ENCODE data around the gene TRIM2. TPM values are rescaled to one million over a fixed set of nuclear protein-coding genes. Genes with fewer than 3 reads are reported as not detected.

Gene TRIM2
- polyA plus RNA-seq, 1 donor (not counting 4 experiments of a cell fraction or from before 2014, with no cell fraction given), result 10.6 TPM

- H3K4me3 ChIP-seq (ENCODE audit: control insufficient read depth in 2 of 3, extremely low read depth in 1 of 3, insufficient read depth in 2 of 3, low read depth in 1 of 3, low read length in 3 of 3), result no peak overlapping the region
- no peak overlapping the region for H2AFZ ChIP-seq (ENCODE audit: control insufficient read depth, low read length)
- H3K9ac ChIP-seq (ENCODE audit: control insufficient read depth, extremely low read depth, insufficient read depth, low read length), result no peak overlapping the region
- TF ChIP-seq EZH2 (IDR thresholded peaks at IDR 0.05; ENCODE audit: low read length) (no peak), CTCF (optimal IDR thresholded peaks at IDR 0.05 in 1 of 3, IDR thresholded peaks at IDR 0.05 in 1 of 3, conservative IDR thresholded peaks at IDR 0.05 in 1 of 3; ENCODE audit: extremely low read depth in 1 of 3, insufficient read depth in 2 of 3, low read length in 3 of 3) (no peak)
- H3K79me2 ChIP-seq (ENCODE audit: control insufficient read depth, insufficient read depth, low read length), result no peaks in the 10 kb centered on the region
- H3K27ac ChIP-seq (ENCODE audit: control insufficient read depth, insufficient read depth, low read length), result no peak overlapping the region
- H3K9me3 ChIP-seq (ENCODE audit: control insufficient read depth, low read depth, low read length), result no peaks in the 10 kb centered on the region
- dilution Hi-C loops (cut with MboI; ENCODE audit: extremely low pct_ligation_motif_present, low sequenced_read_pairs), result no loop called here
- no peaks in the 10 kb centered on the region for H4K20me1 ChIP-seq (ENCODE audit: control insufficient read depth, extremely low read depth, insufficient read depth, low read length)
- no peaks in the 10 kb centered on the region for H3K9me1 ChIP-seq (ENCODE audit: control insufficient read depth, extremely low read depth, insufficient read depth, low read length)
- no peak overlapping the region for H3K4me2 ChIP-seq (ENCODE audit: control insufficient read depth, extremely low read depth, insufficient read depth, low read depth, low read length)
- no peaks in the 10 kb centered on the region for H3K27me3 ChIP-seq (ENCODE audit: control insufficient read depth, extremely low read depth, insufficient read depth, low read length)
- no peaks in the 10 kb centered on the region for H3K36me3 ChIP-seq (ENCODE audit: control insufficient read depth in 2 of 2, extremely low read depth in 1 of 2, insufficient read depth in 2 of 2, low read length in 2 of 2)
- DNase-seq (ENCODE audit: low read depth, low spot score), result no peak
- FAIRE-seq, result no peak
- H3K4me1 ChIP-seq (ENCODE audit: control insufficient read depth, extremely low read depth, insufficient read depth, low read length), result no peaks in the 10 kb centered on the region
These were observed 56.5 kb downstream of the TRIM2 start for GRCh38 chr4:153260553-153261300.

- Histone ChIP-seq H4K20me1 (ENCODE audit: control insufficient read depth, extremely low read depth, insufficient read depth, low read length) (no peaks in the 10 kb centered on the region), H3K36me3 (ENCODE audit: control insufficient read depth in 2 of 2, extremely low read depth in 1 of 2, insufficient read depth in 2 of 2, low read length in 2 of 2) (no peaks in the 10 kb centered on the region), H3K4me3 (ENCODE audit: control insufficient read depth in 2 of 3, extremely low read depth in 1 of 3, insufficient read depth in 2 of 3, low read depth in 1 of 3, low read length in 3 of 3) (no peak overlapping the region), H3K9me1 (ENCODE audit: control insufficient read depth, extremely low read depth, insufficient read depth, low read length) (no peaks in the 10 kb centered on the region), H3K79me2 (ENCODE audit: control insufficient read depth, insufficient read depth, low read length) (no peaks in the 10 kb centered on the region), H3K4me1 (ENCODE audit: control insufficient read depth, extremely low read depth, insufficient read depth, low read length) (no peaks in the 10 kb centered on the region), H3K27me3 (ENCODE audit: control insufficient read depth, extremely low read depth, insufficient read depth, low read length) (no peaks in the 10 kb centered on the region), H3K9ac (ENCODE audit: control insufficient read depth, extremely low read depth, insufficient read depth, low read length) (no peak overlapping the region), H3K4me2 (ENCODE audit: control insufficient read depth, extremely low read depth, insufficient read depth, low read depth, low read length) (no peak overlapping the region), H3K9me3 (ENCODE audit: control insufficient read depth, low read depth, low read length) (no peaks in the 10 kb centered on the region), H3K27ac (ENCODE audit: control insufficient read depth, insufficient read depth, low read length) (no peak overlapping the region), H2AFZ (ENCODE audit: control insufficient read depth, low read length) (no peak overlapping the region)
- no peak for TF ChIP-seq CTCF (optimal IDR thresholded peaks at IDR 0.05 in 1 of 3, IDR thresholded peaks at IDR 0.05 in 1 of 3, conservative IDR thresholded peaks at IDR 0.05 in 1 of 3; ENCODE audit: extremely low read depth in 1 of 3, insufficient read depth in 2 of 3, low read length in 3 of 3)
- TF ChIP-seq EZH2 (IDR thresholded peaks at IDR 0.05; ENCODE audit: low read length), result no peak
- FAIRE-seq (no peak), DNase-seq (ENCODE audit: low read depth, low spot score) (no peak)
- dilution Hi-C loops (cut with MboI; ENCODE audit: extremely low pct_ligation_motif_present, low sequenced_read_pairs), result no loop called here
These were observed 57.2 kb downstream of the TRIM2 start for GRCh38 chr4:153261461-153261860.
